Measurements from ENCODE around the gene SLC22A15.

SLC22A15 gene

DNA sequence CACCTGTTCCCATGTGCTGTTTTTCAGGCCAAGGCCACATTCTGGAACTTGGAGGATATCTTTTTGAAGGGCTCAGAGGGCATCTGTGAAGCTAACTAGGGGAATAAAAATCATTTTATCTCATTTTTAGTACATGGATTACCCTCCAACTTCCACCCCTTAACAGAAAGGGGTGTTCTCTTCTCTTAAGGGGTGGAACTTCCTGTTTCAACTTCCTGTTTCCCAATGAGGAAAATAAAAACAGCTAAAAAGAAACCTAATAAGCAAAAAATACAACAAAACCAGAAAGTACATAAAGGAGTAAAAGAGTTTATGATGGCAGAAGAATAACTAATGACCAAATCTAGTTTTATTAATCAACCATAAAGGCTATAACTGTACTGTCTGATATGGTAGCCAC lies 24.8 kb upstream of the SLC22A15 start:
- peak overlapping the region; percentile 26 for H3K27ac ChIP-seq (replicated peaks)
- H3K4me3 ChIP-seq (replicated peaks; ENCODE audit: insufficient read depth, low read length): no peak overlapping the region
- H3K27me3 ChIP-seq (ENCODE audit: insufficient read depth, poor library complexity, severe bottlenecking): no peaks in the 10 kb centered on the region
- TF ChIP-seq GABPA (IDR thresholded peaks at IDR 0.05; ENCODE audit: low read depth) (peak; percentile 68), SPI1 (IDR thresholded peaks at IDR 0.05; ENCODE audit: borderline replicate concordance, low read depth) (peak; percentile 52; the same call in 1 of the 2 replicates)
- TF ChIP-seq, protein P1, sequence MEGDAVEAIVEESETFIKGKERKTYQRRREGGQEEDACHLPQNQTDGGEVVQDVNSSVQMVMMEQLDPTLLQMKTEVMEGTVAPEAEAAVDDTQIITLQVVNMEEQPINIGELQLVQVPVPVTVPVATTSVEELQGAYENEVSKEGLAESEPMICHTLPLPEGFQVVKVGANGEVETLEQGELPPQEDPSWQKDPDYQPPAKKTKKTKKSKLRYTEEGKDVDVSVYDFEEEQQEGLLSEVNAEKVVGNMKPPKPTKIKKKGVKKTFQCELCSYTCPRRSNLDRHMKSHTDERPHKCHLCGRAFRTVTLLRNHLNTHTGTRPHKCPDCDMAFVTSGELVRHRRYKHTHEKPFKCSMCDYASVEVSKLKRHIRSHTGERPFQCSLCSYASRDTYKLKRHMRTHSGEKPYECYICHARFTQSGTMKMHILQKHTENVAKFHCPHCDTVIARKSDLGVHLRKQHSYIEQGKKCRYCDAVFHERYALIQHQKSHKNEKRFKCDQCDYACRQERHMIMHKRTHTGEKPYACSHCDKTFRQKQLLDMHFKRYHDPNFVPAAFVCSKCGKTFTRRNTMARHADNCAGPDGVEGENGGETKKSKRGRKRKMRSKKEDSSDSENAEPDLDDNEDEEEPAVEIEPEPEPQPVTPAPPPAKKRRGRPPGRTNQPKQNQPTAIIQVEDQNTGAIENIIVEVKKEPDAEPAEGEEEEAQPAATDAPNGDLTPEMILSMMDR (IDR thresholded peaks at IDR 0.05; ENCODE audit: insufficient read depth, low read length): no peak
- DNase-seq (ENCODE audit: low read depth in 1 of 2, low spot score in 1 of 2): peak in 1 of 2 experiments; percentile 1

DNA sequence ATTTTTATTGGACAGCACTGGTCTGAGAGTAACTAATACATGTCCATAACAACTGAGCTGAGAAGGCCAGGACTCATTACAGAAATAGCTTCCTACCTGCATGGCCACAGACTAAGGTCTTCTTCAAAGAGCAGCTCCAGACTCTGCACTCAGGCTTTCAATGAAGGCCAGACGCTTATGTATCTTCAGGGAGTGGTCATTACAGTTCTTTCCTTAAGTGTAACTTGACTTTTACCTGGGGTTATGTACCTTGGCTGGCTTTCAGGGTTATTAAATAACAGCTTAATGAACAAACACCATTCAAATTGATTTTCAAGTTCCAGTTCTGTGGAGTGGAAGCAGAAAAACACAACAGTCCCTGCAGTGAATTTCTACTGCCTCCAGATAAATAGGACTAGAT lies 23.8 kb upstream of the SLC22A15 start:
- TF ChIP-seq, protein P2, sequence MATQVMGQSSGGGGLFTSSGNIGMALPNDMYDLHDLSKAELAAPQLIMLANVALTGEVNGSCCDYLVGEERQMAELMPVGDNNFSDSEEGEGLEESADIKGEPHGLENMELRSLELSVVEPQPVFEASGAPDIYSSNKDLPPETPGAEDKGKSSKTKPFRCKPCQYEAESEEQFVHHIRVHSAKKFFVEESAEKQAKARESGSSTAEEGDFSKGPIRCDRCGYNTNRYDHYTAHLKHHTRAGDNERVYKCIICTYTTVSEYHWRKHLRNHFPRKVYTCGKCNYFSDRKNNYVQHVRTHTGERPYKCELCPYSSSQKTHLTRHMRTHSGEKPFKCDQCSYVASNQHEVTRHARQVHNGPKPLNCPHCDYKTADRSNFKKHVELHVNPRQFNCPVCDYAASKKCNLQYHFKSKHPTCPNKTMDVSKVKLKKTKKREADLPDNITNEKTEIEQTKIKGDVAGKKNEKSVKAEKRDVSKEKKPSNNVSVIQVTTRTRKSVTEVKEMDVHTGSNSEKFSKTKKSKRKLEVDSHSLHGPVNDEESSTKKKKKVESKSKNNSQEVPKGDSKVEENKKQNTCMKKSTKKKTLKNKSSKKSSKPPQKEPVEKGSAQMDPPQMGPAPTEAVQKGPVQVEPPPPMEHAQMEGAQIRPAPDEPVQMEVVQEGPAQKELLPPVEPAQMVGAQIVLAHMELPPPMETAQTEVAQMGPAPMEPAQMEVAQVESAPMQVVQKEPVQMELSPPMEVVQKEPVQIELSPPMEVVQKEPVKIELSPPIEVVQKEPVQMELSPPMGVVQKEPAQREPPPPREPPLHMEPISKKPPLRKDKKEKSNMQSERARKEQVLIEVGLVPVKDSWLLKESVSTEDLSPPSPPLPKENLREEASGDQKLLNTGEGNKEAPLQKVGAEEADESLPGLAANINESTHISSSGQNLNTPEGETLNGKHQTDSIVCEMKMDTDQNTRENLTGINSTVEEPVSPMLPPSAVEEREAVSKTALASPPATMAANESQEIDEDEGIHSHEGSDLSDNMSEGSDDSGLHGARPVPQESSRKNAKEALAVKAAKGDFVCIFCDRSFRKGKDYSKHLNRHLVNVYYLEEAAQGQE (IDR thresholded peaks at IDR 0.05; ENCODE audit: insufficient replicate concordance, low read depth): no peak
- no peak for TF ChIP-seq SPI1 (IDR thresholded peaks at IDR 0.05; ENCODE audit: borderline replicate concordance, low read depth)
- TF ChIP-seq, protein P1 (IDR thresholded peaks at IDR 0.05; ENCODE audit: insufficient read depth, low read length): no peak
- TF ChIP-seq GABPA (IDR thresholded peaks at IDR 0.05; ENCODE audit: low read depth): no peak
- TF ChIP-seq POLR2AphosphoS5 (IDR thresholded peaks at IDR 0.05; ENCODE audit: low read depth): no peak
- DNase-seq (ENCODE audit: low read depth in 1 of 2, low spot score in 1 of 2): no peak
- H3K27ac ChIP-seq (replicated peaks): no peak overlapping the region
- no peaks in the 10 kb centered on the region for H3K27me3 ChIP-seq (ENCODE audit: insufficient read depth, poor library complexity, severe bottlenecking)
- no peak overlapping the region for H3K4me3 ChIP-seq (replicated peaks; ENCODE audit: insufficient read depth, low read length)

DNA sequence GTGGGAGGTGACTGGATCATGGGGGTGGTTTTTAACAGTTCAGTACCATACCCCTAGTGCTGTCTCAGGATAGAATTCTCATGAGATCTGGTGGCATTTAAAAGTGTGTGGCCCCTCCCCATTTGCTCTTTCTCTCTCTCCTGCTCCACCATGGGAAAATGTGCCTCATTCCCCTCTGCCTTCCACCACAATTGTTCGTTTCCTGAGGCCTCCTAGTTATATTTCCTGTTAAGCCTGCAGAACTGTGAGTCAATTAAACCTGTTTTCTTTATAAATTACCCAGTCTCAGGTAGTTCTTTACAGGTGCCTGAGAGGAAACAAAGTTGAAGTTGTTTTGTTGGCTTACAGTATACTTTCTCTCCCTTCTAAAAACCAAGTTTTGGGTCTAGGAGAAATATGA lies 23.1 kb upstream of the SLC22A15 start:
- no peak for DNase-seq (ENCODE audit: low read depth in 1 of 2, low spot score in 1 of 2)
- TF ChIP-seq, protein P1 (IDR thresholded peaks at IDR 0.05; ENCODE audit: insufficient read depth, low read length): no peak
- no peak for TF ChIP-seq GABPA (IDR thresholded peaks at IDR 0.05; ENCODE audit: low read depth)
- TF ChIP-seq, protein P2 (IDR thresholded peaks at IDR 0.05; ENCODE audit: insufficient replicate concordance, low read depth): no peak
- TF ChIP-seq POLR2AphosphoS5 (IDR thresholded peaks at IDR 0.05; ENCODE audit: low read depth): no peak
- TF ChIP-seq SPI1 (IDR thresholded peaks at IDR 0.05; ENCODE audit: borderline replicate concordance, low read depth): no peak

DNA sequence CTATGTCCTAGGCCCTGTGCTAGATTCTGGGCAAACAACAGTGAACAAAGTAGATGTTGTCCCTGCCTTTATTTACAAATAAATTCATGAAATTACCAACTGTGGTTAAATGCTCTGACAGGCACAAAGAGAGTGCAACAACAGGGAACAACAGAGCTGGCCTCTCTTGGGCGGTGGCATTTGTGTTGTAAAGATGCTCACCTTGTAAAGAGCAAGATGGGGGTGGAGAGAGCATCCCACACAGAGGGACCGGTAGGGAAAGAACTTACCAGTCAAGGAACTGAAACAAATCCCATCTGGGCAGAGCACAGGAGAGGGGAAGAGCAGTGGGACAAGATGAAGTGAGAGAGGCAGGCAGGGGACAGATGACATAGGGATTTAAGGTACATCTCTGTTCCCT lies 21.6 kb upstream of the SLC22A15 start:
- DNase-seq (ENCODE audit: low read depth in 1 of 2, low spot score in 1 of 2): no peak
- H3K27ac ChIP-seq (replicated peaks): no peak overlapping the region
- TF ChIP-seq, protein P2 (IDR thresholded peaks at IDR 0.05; ENCODE audit: insufficient replicate concordance, low read depth): no peak
- TF ChIP-seq, protein P1 (IDR thresholded peaks at IDR 0.05; ENCODE audit: insufficient read depth, low read length): no peak
- TF ChIP-seq GABPA (IDR thresholded peaks at IDR 0.05; ENCODE audit: low read depth) (no peak), POLR2AphosphoS5 (IDR thresholded peaks at IDR 0.05; ENCODE audit: low read depth) (no peak), SPI1 (IDR thresholded peaks at IDR 0.05; ENCODE audit: borderline replicate concordance, low read depth) (no peak)
- H3K27me3 ChIP-seq (ENCODE audit: insufficient read depth, poor library complexity, severe bottlenecking): no peaks in the 10 kb centered on the region
- H3K4me3 ChIP-seq (replicated peaks; ENCODE audit: insufficient read depth, low read length): no peak overlapping the region

More for the DNA sequence above, 23.1 kb upstream of the SLC22A15 start:
- H3K27ac ChIP-seq (replicated peaks): no peak overlapping the region
- H3K27me3 ChIP-seq (ENCODE audit: insufficient read depth, poor library complexity, severe bottlenecking): no peaks in the 10 kb centered on the region
- no peak overlapping the region for H3K4me3 ChIP-seq (replicated peaks; ENCODE audit: insufficient read depth, low read length)

All from HL-60 (cell line).